HL-60 (cell line): ENCODE results near the gene MEA1.
A peak's percentile ranks its signal among the peaks of the same experiment; 100 is the strongest.

Experiments
- DNase-seq, 2 experiments: peaks; one replicate each; pipeline ENCODE4 v3.0.0-alpha.2; 2010 to 2020; ENCODE audit warnings: low read depth in 1 of 2, low spot score in 1 of 2
- H3K27ac ChIP-seq: fragments of 250-450 bp; sonication (Bioruptor Pico); replicated peaks from 2 replicates; pipeline ENCODE4 v1.5.1; 2020; ENCODE audit warnings: mild to moderate bottlenecking, moderate library complexity
- H3K27me3 ChIP-seq: fragments of 250-450 bp; sonication (Bioruptor Pico); 2 replicates; pipeline ENCODE4 v1.5.1; 2021; ENCODE audit warnings: mild to moderate bottlenecking, moderate library complexity; ENCODE audit not compliant: insufficient read depth, poor library complexity, severe bottlenecking
- H3K4me3 ChIP-seq: replicated peaks from 2 replicates; pipeline ENCODE4 v1.5.1; 2011; ENCODE audit warnings: mild to moderate bottlenecking, control low read depth, low read length; ENCODE audit not compliant: insufficient read depth
- CTCF ChIP-seq: IDR thresholded peaks from one replicate; pipeline ENCODE4 v1.5.1; 2011; ENCODE audit warnings: low read length, control low read depth, inconsistent platforms; ENCODE audit not compliant: insufficient read depth
- GABPA ChIP-seq: IDR thresholded peaks from 2 replicates; pipeline ENCODE4 v1.6.1; 2012; ENCODE audit warnings: low read depth
- POLR2AphosphoS5 ChIP-seq: IDR thresholded peaks from 2 replicates; pipeline ENCODE4 v1.6.1; 2012; ENCODE audit warnings: low read depth
- REST ChIP-seq: IDR thresholded peaks from 2 replicates; pipeline ENCODE4 v1.6.1; 2012; ENCODE audit warnings: low read depth; ENCODE audit not compliant: insufficient replicate concordance
- SPI1 ChIP-seq: IDR thresholded peaks from 2 replicates; pipeline ENCODE4 v1.6.1; 2012; ENCODE audit warnings: low read depth, mild to moderate bottlenecking, borderline replicate concordance

MEA1 gene

DNA sequence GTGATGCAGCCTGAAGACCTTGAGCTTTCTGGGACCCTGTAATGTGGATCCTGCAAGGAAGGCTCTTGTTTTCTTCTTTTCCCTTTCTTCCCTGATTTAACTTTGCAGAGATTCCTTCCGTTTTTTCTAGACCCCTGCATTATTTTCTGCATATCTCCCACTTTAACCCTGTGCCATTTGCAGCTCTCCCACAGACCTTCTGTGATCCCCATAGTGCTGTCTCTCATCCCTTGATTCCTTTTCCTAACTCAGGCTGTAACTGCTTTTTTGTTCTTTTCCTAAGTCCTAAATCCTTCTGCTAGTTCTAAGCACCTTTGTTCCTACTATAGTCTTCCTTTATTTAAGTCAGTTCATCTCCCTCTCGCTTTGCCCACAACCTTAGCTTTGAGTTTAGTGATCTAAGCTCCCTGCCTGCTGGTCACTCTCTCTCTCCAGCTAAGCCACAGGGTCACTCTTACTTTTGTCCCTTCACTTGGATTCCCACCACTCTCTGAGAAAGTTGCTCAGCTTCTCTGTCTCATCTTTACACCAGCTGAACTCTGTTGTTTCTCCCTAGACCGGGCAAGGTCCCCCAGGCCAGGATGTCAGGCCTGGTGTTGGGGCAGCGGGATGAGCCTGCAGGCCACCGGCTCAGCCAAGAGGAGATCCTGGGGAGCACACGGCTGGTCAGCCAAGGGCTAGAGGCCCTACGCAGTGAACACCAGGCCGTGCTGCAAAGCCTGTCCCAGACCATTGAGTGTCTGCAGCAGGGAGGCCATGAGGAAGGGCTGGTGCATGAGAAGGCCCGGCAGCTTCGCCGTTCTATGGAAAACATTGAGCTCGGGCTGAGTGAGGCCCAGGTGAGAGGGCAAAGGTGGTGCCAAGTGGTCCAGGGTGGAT is 47.2 kb upstream of the MEA1 start:
- H3K27ac ChIP-seq: no peak overlapping the region

GRCh38 chr6:43060034-43060754 is 46.4 kb upstream of the MEA1 start:
- peak overlapping the region; percentile 86 for H3K27ac ChIP-seq
- TF ChIP-seq CTCF (no peak), SPI1 (no peak), POLR2AphosphoS5 (no peak), GABPA (no peak), REST (no peak)
- H3K27me3 ChIP-seq: no peaks in the 10 kb centered on the region
- peak; percentile 3 to 33 for DNase-seq
- H3K4me3 ChIP-seq: peak overlapping the region; percentile 62

More for the DNA sequence above, 47.2 kb upstream of the MEA1 start:
- H3K27me3 ChIP-seq: no peaks in the 10 kb centered on the region
- H3K4me3 ChIP-seq: no peak overlapping the region
- TF ChIP-seq POLR2AphosphoS5: no peak
- TF ChIP-seq REST: no peak
- TF ChIP-seq GABPA: no peak
- TF ChIP-seq SPI1: no peak
- TF ChIP-seq CTCF: no peak
- no peak for DNase-seq

DNA sequence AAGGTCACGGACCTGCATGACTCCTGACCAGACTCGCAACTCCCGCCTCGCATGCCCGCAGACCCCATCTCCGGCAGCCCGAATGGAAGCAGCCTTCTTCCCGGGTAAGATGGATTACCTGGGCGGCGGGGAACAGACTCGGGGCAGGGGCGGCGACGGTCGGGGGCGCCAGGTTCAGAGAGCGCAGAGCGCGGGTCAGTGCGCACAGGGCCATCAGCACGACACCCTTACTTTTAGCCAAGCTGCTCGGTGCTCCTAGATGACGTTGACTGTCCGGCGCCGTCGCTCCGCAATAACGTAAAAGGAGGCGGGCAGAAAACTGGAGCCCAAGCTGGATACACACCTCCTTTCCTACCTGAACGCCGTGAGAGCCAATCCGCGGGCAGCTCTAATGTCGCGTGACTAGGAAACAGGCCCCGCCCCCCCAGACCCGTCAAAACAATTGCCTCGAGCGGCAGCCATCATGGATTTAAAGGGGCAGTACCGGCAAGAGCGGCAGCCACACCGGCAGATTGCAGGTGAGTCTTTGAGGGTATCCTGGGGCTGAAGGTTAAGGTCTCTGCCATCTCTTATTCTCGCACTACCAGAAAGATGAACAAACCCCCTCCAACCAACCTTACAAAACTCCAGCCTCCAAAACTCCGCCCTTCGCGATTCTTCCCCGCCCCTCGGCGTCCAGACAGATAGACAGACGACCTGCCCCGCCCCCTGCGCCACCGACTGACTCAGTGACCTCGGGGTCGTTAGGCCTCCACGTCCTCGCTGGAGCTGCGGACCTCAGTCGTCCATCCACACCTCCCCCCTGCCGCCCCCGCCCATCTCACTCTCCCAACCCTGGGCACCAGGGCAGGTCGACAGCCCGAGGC is 45.7 kb upstream of the MEA1 start, which contains the start of the genes KLC4 and MRPL2:
Gene KLC4 (plus strand): TSS at position 464 of the 866 bp plus-strand sequence. CDS start 1,705 bp downstream, outside the sequence.
Gene MRPL2 (minus strand): TSS at position 267 of the 866 bp plus-strand sequence. CDS start 53 bp downstream, at position 214.
- peak; percentile 89 for TF ChIP-seq POLR2AphosphoS5
- no peak for TF ChIP-seq GABPA
- DNase-seq: peak; percentile 96 to 99
- H3K4me3 ChIP-seq: peak within 1 kb of the TSS; percentile 99
- H3K27ac ChIP-seq: peak within 1 kb of the TSS; percentile 86
- H3K27me3 ChIP-seq: no peaks in the 10 kb centered on the region
